Esophagus muscularis mucosa (tissue), 3 donors: ENCODE measurements around the gene GCC1.

Experiments
- CTCF ChIP-seq, 3 experiments: fragments of 200-600 bp in 2 of 3; fragments of 450-650 bp in 1 of 3; sonication (generic) in 2 of 3; IDR thresholded peaks; one replicate each; pipeline ENCODE4 v1.5.1; 2017 to 2019; ENCODE audit warnings: antibody characterized with exemption in 3 of 3, mild to moderate bottlenecking in 2 of 3, moderate library complexity in 1 of 3
- POLR2A ChIP-seq: fragments of 450-650 bp; IDR thresholded peaks from one replicate; pipeline ENCODE4 v1.6.1; 2017; ENCODE audit warnings: antibody characterized with exemption, moderate library complexity, mild to moderate bottlenecking, low read depth
- POLR2AphosphoS5 ChIP-seq, 2 donors: sonication (generic); formaldehyde crosslinking; IDR thresholded peaks; one replicate each; pipeline ENCODE4 v1.6.1; 2017; ENCODE audit warnings: antibody characterized with exemption in 2 of 2

- TF ChIP-seq CTCF (IDR thresholded peaks at IDR 0.05) (no peak), POLR2A (no peak), POLR2AphosphoS5 (IDR thresholded peaks at IDR 0.05) (no peak)
Measured at GRCh38 chr7:127580612-127581011, 4.8 kb downstream of the GCC1 start.
